HG02884 (cell line): ENCODE results near the gene GLYAT.
A peak's percentile ranks its signal among the peaks of the same experiment; 100 is the strongest.
"Not testable (repeated sequence)": the region's sequence is repeated elsewhere in the genome, so short reads cannot be mapped to it uniquely, and the experiment has no call there.

Source experiments
- ATAC-seq: cut with Tn5 transposase; IDR thresholded peaks from one replicate; pipeline ENCODE4 v1.9.1; 2021; ENCODE audit warnings: mild to moderate bottlenecking, moderate library complexity; ENCODE audit not compliant: unreplicated experiment

The GLYAT gene

GRCh38 chr11:58685973-58686722 is 45.6 kb downstream of the GLYAT start:
- ATAC-seq: no peak

GRCh38 chr11:58682660-58683059 is 49.1 kb downstream of the GLYAT start:
- not testable (repeated sequence) for ATAC-seq

- not testable (repeated sequence) for ATAC-seq
These were observed 54.2 kb downstream of the GLYAT start for GRCh38 chr11:58677536-58677935.

- ATAC-seq: no peak
These were observed 55.1 kb downstream of the GLYAT start for GRCh38 chr11:58676563-58677135.

- peak; percentile 96 for ATAC-seq
These were observed 56.2 kb downstream of the GLYAT start for GRCh38 chr11:58675334-58676155.

GRCh38 chr11:58674609-58675008 is 57.1 kb downstream of the GLYAT start:
- no peak for ATAC-seq

- no peak for ATAC-seq
These were observed 59.6 kb downstream of the GLYAT start for GRCh38 chr11:58671983-58672633.

- ATAC-seq: no peak
These were observed 71.7 kb downstream of the GLYAT start for GRCh38 chr11:58659910-58660570.

- ATAC-seq: no peak
These were observed 72.3 kb downstream of the GLYAT start for GRCh38 chr11:58659404-58659803.
